Measurements from ENCODE around the gene GPR78.

GPR78 gene

DNA sequence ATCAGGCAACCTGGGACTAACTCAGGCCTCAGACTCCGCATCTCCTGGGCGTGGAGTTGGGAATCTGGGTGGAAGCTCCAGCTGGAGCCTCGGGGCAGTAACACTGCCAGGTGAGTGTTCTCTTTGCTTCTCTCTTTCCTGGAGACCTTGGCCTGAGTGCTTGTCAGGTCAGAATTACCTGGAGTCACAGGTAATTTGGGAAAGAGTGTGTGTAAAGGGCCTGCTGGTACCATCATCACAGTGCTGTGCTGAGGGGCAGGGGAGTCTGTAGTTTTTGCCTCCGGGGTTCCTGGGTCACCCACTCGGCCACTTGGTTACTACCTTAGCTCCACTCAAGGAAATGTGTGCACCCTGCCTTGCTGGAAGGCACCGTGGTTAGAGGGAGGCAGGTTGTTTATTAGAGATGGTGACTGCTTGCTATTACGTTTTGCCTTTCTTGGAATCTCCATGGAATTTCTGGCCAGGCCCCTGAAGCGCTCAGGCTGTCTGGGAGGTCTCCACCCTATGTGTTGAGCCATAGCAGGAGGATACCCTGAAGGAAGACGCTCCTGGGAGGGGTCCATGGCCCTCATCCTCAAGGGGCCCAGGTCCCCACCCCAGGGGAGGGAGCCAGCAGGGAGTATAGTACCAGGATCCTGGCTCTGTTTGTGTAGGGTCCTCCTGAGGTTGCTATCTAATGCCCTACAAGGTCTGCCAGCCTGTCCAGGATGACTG is 2.9 kb downstream of the GPR78 start:
- Mint-ChIP-seq H3K9me3 (peaks cover 3% of the 10 kb centered on the region), H3K36me3 (ENCODE audit: low read depth) (no peaks in the 10 kb centered on the region), H3K4me1 (peaks cover 22% of the 10 kb centered on the region), H3K27ac (no peak overlapping the region), H3K4me3 (no peak overlapping the region), H3K27me3 (ENCODE audit: low read depth) (peaks cover 76% of the 10 kb centered on the region)
- TF ChIP-seq, protein P1, sequence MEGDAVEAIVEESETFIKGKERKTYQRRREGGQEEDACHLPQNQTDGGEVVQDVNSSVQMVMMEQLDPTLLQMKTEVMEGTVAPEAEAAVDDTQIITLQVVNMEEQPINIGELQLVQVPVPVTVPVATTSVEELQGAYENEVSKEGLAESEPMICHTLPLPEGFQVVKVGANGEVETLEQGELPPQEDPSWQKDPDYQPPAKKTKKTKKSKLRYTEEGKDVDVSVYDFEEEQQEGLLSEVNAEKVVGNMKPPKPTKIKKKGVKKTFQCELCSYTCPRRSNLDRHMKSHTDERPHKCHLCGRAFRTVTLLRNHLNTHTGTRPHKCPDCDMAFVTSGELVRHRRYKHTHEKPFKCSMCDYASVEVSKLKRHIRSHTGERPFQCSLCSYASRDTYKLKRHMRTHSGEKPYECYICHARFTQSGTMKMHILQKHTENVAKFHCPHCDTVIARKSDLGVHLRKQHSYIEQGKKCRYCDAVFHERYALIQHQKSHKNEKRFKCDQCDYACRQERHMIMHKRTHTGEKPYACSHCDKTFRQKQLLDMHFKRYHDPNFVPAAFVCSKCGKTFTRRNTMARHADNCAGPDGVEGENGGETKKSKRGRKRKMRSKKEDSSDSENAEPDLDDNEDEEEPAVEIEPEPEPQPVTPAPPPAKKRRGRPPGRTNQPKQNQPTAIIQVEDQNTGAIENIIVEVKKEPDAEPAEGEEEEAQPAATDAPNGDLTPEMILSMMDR (IDR thresholded peaks at IDR 0.05; ENCODE audit: unreplicated experiment in 3 of 3) = no peak

DNA sequence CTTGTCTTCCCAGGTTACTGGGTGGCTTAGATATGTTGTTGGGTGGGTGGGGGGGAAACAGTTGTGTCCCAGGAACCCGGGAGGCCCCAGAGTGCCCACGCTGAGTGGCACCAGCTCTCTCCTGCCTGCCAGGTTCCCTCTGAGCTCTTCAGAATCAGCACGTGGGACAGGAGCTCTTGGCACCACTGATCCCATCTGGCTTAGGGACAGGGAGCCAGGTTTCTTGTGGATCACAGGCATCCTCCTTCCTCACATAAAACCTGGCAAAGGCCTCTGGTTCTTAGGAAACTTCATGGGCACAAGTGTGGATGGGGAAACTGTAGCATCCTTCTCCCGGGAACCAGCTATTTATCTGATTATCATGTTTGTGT is 3.4 kb downstream of the GPR78 start:
- H3K27ac Mint-ChIP-seq = no peak overlapping the region
- peaks cover 3% of the 10 kb centered on the region for H3K9me3 Mint-ChIP-seq
- H3K36me3 Mint-ChIP-seq (ENCODE audit: low read depth) = no peaks in the 10 kb centered on the region
- TF ChIP-seq, protein P1 (IDR thresholded peaks at IDR 0.05; ENCODE audit: unreplicated experiment in 3 of 3) = no peak
- no peak overlapping the region for H3K4me3 Mint-ChIP-seq
- H3K27me3 Mint-ChIP-seq (ENCODE audit: low read depth) = peaks cover 71% of the 10 kb centered on the region
- H3K4me1 Mint-ChIP-seq = peaks cover 22% of the 10 kb centered on the region

DNA sequence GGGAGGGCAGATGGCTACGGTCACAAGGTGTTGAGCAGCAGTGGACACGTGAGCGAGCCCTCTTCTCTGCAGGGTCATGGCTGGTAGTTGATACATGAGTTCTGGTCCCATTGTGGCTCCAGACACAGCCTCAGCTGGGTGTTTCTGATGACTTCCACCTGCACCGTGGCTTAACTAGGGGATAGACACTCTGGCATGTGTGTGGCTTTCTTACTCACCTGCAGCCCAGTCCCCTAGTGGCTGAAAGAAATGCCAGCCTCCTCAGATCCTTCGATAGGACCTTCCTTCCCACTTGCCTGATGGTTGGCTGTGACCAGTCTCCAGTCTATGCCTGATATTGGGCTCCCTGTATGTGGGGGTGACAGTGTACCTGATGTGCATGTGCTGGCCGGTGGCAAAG is 5.0 kb downstream of the GPR78 start:
- Mint-ChIP-seq H3K4me3 (no peak overlapping the region), H3K9me3 (peaks cover 3% of the 10 kb centered on the region), H3K27me3 (ENCODE audit: low read depth) (peaks cover 65% of the 10 kb centered on the region), H3K27ac (peak overlapping the region in 1 of 3 experiments; percentile 67), H3K4me1 (peaks cover 26% of the 10 kb centered on the region), H3K36me3 (ENCODE audit: low read depth) (no peaks in the 10 kb centered on the region)
- TF ChIP-seq, protein P1 (IDR thresholded peaks at IDR 0.05; ENCODE audit: unreplicated experiment in 3 of 3) = peak in 2 of 3 experiments; percentile 25 to 31

DNA sequence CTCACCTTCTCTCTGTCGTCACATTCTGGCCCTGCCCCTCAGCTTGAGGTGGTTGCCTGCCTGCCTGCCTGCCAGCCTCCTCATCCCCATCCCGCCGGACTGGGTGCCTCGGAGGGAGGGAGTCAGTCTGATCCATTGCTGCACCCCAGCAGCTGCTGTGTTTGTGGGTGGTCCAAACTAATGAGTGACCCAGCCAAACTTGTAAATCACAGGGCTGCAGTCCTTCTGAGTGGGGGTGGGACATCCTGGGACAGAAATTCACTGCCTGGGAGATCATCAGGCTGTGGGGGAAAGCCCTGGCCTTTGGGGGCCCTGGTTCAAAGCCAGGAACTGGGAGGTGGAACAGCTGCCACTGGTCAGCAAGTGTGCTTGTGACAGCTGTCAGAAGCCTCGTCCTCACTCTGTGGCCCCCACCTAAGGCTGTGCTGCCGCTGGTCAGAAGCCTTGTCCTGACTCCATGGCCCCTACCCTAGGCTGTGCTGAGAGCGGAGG is 5.6 kb downstream of the GPR78 start:
- H3K4me1 Mint-ChIP-seq = peaks cover 32% of the 10 kb centered on the region
- H3K9me3 Mint-ChIP-seq = peaks cover 3% of the 10 kb centered on the region
- H3K4me3 Mint-ChIP-seq = peak overlapping the region in 1 of 3 experiments; percentile 32
- peaks cover 66% of the 10 kb centered on the region for H3K27me3 Mint-ChIP-seq (ENCODE audit: low read depth)
- TF ChIP-seq, protein P1 (IDR thresholded peaks at IDR 0.05; ENCODE audit: unreplicated experiment in 3 of 3) = no peak
- peak overlapping the region in 2 of 3 experiments; percentile 57 to 67 for H3K27ac Mint-ChIP-seq
- no peaks in the 10 kb centered on the region for H3K36me3 Mint-ChIP-seq (ENCODE audit: low read depth)

DNA sequence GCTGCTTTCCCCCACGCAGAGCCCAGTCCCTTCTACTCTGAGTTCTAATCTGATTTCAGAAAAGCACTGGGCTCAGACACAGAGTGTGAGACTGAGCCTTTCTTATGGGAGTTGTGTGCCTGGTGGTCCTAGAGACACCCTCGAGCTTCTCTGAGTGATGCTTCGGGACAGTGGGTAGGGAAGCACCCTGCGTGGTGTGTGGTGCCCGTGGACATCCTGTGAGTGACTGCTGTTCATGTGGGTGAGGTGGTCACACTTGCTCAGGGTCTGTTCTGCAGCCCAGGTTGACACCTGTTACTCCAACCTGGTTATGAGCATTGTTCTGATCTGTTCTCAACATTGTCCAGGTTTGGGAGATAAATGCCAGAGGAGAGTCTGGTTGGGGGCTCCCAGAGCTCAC is 6.1 kb downstream of the GPR78 start:
- Mint-ChIP-seq H3K4me3 (peak overlapping the region in 2 of 3 experiments; percentile 38 to 49), H3K9me3 (peaks cover 3% of the 10 kb centered on the region), H3K27ac (peak overlapping the region in 2 of 3 experiments; percentile 57 to 67), H3K4me1 (peaks cover 34% of the 10 kb centered on the region), H3K36me3 (ENCODE audit: low read depth) (no peaks in the 10 kb centered on the region), H3K27me3 (ENCODE audit: low read depth) (peaks cover 68% of the 10 kb centered on the region)
- TF ChIP-seq, protein P1 (IDR thresholded peaks at IDR 0.05; ENCODE audit: unreplicated experiment in 3 of 3) = no peak
